SIG-M5 treated with dmso at 0.1 percent for 504 hours (cell line): ENCODE data around the gene FBN1.

Experiments
- DNase-seq: peaks from one replicate; lab custom pipeline; 2025; ENCODE audit not compliant: unreplicated experiment; lab: John Stamatoyannopoulos, UW

The FBN1 gene

DNA sequence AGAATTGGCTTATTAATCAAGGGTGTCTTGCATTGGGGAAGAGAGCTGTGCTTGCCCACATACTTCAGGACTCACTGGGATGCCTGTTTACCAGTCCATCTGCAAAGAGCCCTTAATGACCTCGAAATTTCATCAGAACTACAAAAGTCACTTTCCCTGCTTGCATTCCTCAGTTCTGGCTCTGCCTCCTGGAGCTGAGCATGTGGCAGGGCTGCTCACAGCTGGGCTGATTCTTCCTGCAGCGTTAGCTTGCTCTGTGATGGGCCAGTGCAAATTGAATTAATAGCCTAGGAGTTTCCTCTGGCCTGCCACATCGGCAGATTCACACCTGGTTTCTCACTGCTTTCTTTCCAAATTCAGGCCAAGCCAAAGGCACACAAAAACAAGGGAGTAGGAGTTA lies 205.4 kb downstream of the FBN1 start:
- DNase-seq = no peak

DNA sequence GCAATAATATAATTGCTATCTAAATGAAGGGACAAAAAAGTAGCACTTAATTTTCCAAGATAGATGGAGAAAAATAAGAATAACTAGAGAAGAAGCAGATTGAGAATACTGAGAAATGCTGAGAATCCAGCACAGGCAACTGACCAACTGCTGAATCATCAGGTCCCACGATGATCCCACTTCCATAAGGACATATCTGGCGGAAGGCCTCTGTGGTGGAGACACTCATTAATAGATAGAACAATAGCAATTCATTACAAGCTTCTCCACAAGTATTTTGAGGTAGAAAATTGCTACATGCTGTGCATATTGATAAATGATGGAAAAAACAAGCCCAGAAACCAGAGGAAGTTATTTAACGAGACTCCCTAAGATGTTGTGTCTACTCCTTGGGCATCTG lies 208.3 kb downstream of the FBN1 start:
- DNase-seq = no peak

DNA sequence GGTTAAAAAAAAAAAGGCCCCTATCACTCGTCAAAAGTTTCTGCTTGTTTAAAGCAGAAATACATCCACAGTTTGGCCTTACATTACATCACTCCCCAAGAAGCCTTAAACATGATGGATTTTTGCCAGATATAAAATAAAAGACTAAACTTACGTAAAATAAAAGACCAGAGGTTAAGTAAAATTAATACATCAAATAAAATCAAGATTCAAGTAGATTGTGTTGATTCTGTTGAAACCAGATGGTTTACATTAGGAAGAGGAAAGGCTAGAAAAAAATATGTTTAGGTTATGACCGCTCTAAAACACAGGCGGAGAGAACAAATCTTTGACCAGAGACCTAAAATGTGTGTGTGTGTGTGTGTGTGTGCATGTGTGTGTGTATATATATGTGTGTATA lies 210.2 kb downstream of the FBN1 start:
- no peak for DNase-seq

DNA sequence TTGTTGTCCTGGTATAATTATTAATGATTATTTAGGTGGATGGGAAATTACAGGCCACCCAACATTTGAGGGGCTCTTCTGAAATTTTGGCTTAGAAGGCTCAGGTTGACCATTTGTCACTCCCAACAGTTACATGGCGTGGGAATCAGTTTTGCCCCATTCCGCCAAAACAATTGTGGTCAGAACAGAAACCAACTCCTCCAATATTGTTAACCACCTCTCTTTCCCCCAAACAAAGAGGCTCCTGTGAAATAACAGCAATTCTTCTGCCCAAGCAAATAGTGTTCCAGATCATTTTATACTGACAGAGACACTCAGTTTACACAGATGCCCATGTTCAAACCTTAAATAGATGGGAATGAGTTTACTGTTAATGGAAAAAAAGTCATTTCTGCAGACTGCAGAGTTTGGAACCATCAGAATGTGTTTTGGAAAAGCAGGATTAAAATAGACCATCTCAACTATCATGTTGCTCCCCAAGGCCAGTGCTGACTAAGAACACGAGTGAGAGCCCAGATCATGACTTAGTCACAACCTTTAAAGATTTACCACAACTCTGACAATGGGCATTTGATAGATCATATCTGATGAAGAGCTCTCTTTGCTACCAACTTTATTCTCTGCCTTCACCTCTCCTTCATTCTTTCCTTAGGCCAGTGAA lies 212.2 kb downstream of the FBN1 start:
- DNase-seq = no peak

DNA sequence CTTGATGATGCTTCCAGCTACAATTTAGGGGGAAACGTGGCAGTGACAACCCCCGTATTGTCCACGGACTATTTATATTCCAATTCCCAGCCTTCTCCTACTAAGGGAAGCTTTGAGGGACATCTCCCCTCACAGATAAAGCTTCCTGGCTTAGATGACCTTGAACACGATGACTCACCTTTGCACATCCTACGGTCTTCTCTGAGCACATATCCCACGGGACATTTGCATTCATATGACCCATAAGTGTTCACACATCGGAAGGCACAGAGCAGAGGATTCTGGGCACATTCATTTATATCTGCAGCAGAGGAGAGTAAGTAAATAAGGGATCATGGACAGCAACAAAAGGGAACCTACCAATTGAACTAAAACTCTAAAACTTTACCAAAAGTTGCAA lies 212.8 kb downstream of the FBN1 start:
- no peak for DNase-seq

DNA sequence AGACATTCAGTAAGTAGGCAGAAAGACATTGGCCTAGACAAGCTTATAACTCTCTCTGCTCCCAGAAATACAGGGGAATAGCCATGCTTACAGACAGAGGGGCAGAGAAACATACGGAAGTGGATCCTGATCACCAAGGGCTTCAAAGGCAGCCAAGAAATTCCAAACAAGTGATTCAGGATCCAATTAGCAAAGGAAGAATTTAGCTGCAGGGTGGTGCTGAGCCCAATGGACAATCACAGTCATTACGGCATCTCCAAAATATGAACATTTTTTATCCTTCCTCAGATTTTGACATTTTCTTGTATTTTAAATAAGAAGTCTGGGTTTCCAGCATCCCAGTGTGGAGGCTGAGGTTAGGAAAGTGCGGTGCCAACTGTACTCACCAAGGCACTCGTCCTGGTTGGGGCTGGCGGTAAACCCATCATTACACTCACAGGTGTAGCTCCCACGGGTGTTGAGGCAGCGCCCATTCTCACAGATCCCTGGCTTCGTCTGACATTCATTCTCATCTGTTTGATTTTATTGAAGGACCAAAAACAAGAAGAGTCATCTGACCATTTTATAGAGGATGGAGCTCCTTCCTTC lies 217.5 kb downstream of the FBN1 start:
- no peak for DNase-seq

DNA sequence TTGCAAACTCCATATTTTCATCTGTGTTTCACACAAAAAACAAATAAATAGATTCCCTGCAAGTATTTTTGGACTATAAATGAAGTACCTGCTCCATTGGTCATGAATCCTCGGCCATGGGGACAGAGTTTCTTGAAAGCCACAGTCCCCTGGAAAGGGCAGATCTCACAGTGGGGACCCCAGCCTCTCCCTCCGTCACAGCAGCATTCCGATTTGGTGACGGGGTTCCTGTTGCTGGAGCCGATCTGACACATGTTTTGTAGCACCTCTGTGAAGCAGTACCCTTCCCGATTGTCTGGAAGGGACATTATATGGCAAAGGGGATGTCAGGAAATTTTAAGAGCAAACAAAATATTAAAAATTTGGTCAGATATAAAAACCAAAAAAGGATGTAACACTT lies 218.0 kb downstream of the FBN1 start:
- no peak for DNase-seq

DNA sequence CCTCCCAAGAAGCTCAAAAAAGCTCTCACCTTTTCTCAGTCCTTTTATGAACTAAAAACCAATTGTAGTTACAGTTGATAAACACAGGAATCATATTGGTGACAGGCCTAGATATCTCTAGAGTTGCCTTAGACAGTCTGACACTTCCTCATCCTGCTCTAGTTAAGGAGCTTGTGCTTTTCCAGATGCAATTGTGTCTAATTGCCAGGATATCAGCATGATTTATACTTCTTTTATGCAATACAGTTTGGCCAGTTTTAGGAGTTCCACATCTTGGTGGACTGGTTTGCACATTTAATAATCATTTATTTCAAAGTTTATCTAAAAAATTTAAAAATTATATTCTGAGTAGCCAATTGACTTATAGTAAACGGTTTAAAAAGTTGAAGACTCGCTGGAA lies 218.6 kb downstream of the FBN1 start:
- no peak for DNase-seq

DNA sequence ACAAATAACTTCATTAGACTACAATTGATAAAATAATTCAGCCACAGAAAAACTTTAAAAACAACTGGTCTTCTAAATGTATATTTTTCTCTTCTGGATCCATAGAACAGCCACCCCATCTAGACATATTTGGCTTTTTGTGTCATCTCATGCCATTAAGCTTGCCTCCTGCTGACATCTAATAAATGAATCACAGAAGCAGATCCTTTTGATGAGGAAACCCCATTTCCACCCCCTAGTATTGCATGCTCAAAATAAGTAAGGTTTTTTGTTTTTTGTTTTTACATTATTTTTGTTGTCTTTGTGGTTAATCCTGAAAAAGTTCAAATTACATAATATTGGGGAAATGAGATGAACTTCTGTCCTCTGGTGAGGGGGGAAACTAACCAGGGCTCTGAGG lies 219.5 kb downstream of the FBN1 start:
- no peak for DNase-seq

DNA sequence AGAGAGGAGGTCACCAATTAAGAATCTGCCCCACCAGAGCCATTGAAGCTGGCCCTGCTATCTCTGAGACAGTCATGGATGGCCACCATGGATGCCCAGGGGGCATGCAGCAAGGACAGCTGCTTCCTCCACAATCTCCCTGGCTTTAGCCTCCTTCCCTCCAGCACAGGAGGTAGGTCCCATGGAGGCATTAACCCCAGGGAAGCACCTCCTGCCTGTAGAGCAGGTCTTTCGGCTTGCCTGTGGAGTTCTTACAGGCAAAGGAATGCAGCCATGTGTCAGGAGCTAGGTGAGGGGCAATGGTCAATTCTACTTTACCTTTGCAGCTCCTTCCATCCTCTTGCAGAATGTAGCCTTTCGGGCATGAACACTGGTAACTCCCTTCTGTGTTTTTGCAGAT lies 220.5 kb downstream of the FBN1 start:
- no peak for DNase-seq

DNA sequence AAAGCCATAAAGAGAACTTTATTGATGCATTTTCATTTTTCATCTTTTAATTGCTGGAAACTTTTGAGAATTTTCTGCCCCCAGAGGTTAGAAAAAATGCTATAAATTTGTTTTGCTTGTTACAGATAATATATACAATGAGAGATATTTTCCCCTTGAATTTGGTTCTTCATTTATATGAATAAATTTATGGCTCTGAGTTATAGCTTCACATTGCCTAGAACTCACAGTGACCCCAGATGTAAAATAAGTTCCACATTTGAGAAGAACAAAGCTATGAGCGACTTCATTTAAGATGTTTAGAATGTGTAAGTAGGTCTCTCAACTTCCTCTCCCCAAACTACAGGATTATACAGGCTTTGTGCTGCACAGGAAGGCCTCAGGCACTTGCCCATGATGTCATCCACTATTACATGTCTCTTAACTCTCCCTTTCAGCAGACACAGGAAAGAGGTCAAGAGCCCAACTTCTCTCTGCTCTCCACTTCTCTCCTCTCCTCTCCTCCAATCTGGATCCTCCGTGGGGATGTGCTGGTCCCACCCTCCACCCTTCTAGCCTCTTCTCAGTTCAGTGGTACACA lies 221.5 kb downstream of the FBN1 start:
- DNase-seq = peak; percentile 23

DNA sequence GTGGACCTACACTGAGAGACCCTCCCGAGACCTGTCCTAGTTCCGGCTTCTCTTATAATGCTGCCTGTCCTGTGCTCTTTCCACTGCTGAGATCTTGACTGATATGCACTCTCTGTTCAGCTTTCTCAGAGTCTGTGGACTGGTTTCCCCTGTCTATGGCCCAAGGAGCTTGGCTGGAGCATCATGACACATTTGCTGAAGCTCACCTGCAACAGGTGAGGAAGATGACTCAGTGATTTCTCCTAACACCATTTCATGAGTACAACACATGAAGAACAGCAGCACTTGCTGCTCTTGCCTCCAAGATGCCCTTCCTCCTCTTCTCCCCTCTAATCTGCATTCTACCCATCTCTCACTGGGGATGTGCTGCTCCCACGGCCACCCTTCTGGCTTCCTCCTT lies 222.2 kb downstream of the FBN1 start:
- no peak for DNase-seq

DNA sequence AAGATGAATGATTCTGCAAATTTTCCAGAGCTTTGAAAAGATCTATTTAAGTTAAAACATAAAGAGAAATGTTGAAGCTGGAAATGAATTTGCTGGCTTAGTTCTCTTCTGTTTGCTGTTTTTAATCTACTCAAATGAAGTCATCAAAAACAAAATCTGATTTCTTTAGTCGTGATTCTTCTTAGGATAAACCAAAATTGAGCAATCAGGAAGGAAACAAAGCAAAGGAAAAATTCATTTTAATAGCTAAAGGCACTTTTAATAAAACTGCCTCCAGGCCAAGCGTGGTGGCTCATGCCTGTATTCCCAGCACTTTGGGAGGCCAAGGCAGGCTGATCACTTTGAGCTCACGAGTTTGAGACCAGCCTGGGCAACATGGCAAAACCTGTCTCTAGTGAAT lies 223.1 kb downstream of the FBN1 start:
- no peak for DNase-seq

DNA sequence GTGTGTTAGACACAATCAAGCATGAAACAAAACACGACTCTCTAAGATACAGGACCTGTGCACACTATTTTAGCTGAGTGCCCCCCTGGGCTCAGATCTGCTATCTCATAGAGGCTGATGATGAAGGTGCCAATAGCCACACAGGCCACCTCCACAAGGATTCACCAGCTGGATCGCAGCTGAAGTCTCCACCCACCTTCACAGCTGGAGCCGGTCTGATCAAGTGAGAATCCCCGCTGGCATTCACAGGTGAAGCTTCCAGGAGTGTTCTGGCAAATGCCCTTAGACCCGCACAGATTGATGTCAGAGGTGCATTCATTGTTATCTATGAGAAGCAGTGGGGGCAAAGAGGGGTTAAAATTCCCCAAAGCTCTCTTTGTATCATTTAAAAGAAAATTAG lies 224.1 kb downstream of the FBN1 start:
- DNase-seq = no peak

DNA sequence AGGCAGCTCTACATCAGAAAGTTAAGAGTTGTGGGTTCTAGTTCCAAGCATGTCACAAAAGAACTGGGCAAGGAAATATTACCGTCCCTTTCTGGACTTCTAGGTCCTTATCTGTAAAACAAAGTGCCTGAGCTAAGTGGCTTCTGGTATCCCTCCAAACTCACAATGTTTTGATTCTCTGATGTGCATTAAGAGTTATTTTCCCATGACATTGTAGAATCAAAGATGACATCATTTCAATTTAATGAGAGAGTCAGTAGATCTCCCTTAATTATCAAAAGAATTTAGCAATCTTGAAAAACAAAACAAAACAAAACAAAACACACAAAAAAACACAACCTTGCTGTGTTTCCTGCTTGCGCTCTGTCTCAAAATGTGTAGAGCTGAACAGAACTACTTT lies 225.6 kb downstream of the FBN1 start:
- DNase-seq = no peak

DNA sequence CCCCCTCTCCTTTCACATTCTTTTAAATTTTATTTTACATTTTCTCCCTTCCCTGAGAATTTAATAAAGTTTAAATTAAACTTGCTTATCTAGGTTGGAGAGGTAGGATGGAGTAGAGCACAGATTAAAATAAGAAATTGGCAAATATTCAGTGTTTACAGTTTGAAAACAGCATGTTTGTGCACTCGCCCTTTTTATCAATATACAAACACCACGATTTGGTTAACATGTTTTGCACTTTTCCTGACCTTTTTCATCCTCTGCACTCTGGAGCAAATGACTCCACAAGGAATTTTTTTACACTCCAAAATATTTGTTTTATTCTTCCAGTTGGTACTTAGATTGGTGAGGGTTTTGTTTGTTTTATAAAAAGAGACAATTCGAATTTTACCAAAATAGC lies 227.2 kb downstream of the FBN1 start:
- no peak for DNase-seq

DNA sequence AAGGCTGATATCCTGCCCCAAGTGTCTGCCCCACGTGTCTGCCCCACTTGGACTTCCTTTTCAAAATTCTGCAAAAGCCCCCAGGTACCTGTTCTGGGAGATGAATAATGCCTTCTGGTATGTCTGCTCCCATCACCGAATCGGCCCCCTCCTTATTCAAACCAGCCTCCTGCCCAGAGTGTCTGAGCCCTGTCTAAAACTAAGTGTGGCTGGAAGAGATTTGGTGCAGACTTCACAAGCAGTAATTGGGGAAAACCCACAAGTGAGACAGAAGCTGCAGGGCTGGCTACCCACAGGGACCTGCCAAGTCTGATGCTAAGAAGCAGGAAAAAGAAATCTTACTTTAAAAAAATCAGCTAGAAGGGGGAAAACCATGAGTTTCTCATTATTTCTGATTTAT lies 229.2 kb downstream of the FBN1 start:
- DNase-seq = no peak

DNA sequence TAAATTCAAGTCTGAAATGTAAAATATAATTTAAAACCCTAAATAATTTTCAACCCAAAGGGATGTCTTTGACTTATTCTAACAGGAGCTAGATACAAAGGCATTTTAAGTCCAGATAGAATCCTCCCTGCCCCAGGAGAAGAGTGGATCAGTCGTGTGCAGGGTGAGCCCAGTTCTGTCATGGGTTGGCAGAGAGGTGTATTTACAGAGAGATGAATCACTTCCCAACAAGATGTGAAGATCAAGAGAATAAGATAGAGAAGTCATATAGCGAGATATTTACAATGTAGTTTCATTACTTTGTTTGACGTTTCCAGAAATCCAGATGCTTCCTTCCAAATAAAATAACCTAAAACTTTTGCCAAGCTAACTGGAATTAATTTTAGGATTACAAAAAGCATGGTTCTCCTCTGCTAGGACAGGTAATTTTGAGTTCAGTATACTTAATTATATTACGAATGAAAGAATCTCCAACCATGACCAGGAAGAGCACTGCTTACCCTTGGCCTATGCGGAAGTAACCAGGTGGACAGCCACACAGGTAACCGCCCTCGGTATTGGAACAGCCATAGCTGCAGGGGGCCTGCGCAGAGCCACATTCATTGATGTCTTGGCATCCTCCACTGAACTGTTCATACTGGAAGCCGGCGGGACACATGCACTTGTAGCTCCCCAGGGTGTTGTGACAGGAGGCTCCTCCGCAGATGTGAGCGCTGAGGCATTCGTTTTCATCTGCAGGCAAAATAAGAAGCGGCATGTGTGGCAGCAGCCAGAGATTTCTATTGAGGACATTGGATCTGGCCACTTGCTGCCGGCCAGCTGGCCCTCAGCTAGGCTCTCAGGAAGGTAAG lies 230.2 kb downstream of the FBN1 start:
- DNase-seq = no peak

DNA sequence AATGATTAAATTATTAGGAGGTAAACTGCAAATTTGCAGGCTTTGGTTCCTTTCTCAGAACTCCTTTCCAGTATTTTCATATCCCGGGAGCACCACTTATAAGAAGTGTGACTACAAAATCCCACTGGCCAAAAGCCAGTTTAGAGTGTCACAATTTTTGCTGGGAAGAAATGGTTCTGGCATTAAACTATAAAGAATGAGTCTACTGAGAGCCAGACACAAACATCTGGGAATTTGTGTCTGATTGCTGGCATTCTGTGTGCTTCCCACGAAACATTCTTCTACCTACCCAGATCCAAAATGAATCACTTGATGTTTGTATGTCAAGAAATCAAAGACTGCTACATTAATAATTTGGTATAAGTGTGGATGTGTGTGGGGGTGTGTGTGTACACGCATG lies 231.5 kb downstream of the FBN1 start:
- no peak for DNase-seq

DNA sequence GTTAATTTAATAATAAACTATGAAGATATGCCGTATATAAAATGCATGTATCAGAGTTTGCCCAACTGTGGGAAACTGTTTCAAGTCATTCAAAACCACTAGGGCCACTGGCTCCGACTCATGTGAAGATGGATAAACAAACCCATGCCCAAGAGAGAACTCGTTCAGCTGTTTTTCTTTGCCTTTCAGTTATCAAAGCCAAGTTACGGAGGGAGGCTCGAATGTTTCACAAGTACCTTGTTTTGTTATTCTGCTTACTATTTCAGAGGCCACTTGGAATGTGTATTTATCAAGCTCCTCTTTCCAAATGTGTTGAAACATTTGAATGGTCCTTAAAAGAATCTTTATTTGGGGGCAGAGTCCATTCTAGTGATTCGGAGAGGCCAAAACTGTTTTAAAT lies 232.2 kb downstream of the FBN1 start:
- DNase-seq = no peak

DNA sequence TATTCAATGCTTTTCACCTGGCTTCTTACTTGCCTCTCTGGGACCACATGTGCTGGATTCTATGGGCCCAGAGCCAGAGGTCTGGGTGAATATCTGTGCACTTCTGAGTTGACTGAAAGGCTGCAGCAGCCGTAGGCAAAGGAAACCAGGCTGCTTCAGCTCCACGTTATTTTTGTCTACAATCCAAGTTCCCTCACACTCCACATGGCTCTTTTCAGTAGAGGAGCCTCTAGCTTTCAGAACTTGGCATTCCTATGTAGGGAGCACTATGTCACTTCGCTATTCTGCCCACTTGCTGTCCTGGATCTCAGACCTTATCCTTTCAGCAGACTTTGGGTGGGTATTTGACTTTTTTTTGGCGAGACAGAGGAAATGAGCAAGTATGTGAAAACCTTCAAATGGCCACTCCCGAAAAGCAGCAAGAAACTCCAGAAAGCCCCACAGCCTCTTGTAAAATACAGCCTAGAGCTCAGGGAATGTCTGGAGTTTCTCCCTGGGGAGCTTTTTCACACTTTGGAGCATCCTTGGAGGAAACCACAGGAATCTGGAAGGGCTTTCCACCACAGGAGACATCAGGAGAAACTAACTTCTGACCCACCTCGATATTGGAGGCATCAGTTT lies 233.4 kb downstream of the FBN1 start:
- DNase-seq = no peak

DNA sequence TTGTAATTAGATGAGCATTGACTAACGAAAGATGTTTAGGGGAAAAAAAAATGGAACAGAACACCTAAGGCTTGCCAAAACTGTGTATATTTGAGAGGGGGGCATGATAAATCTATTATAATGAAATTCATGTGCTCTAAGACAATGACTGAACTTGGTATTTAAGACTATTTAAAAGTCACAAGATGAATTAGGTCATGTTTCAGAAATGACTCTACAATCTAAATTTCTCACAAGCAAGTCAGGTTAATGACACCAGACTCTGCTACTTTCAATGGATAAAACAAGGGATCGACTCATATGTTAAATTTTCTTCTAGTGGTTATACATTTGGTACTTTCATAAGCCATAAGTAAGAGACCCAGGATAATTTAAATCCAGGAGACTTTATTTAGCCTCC lies 235.9 kb downstream of the FBN1 start:
- no peak for DNase-seq
